Glutamatergic neuron (in vitro differentiated cells): Measurements from ENCODE around the gene CHST8. TPM values are rescaled to one million over a fixed set of nuclear protein-coding genes. Genes with fewer than 3 reads are reported as not detected.

ENCODE experiments used
- DNase-seq: peaks from one replicate; pipeline ENCODE4 v3.0.0; 2022
- H3K27ac Mint-ChIP-seq: one replicate; pipeline ENCODE4 v1.8.0; 2020; ENCODE audit warnings: mild to moderate bottlenecking, mixed read lengths, inconsistent platforms; ENCODE audit not compliant: unreplicated experiment
- H3K27me3 Mint-ChIP-seq: one replicate; pipeline ENCODE4 v1.8.0; 2020; ENCODE audit warnings: mild to moderate bottlenecking, moderate library complexity, mixed read lengths, inconsistent platforms; ENCODE audit not compliant: unreplicated experiment
- H3K36me3 Mint-ChIP-seq: one replicate; pipeline ENCODE4 v1.8.0; 2020; ENCODE audit warnings: mild to moderate bottlenecking, mixed read lengths, inconsistent platforms; ENCODE audit not compliant: unreplicated experiment
- H3K4me1 Mint-ChIP-seq: one replicate; pipeline ENCODE4 v1.8.0; 2020; ENCODE audit warnings: mild to moderate bottlenecking, low read depth, mixed read lengths, inconsistent platforms; ENCODE audit not compliant: unreplicated experiment
- H3K4me3 Mint-ChIP-seq: one replicate; pipeline ENCODE4 v1.8.0; 2020; ENCODE audit warnings: mild to moderate bottlenecking, mixed read lengths, inconsistent platforms; ENCODE audit not compliant: unreplicated experiment
- H3K9me3 Mint-ChIP-seq: one replicate; pipeline ENCODE4 v1.8.0; 2020; ENCODE audit warnings: mild to moderate bottlenecking, moderate library complexity, mixed read lengths, inconsistent platforms; ENCODE audit not compliant: unreplicated experiment
- total RNA-seq: library from RNA; stranded (reverse); fragmentation: NEBNext Ultra II Directional; extraction: Animal tissue kit (Norgen Biotek cat#: 25700); gene quantifications from one replicate; pipeline ENCODE4 v1.2.1, GENCODE V29; 2021; ENCODE audit not compliant: unreplicated experiment
- TF ChIP-seq, protein P1 (sequence below): fragments of 200-600 bp; sonication (generic); IDR thresholded peaks from one replicate; pipeline ENCODE4 v1.5.0; 2021; ENCODE audit not compliant: partially characterized antibody, unreplicated experiment

Gene CHST8
- total RNA-seq, 1 donor from 2014 or later, result 235 TPM

GRCh38 chr19:33631609-33631973 lies 9.8 kb downstream of the CHST8 start:
- DNase-seq, result no peak
- TF ChIP-seq, protein P1, sequence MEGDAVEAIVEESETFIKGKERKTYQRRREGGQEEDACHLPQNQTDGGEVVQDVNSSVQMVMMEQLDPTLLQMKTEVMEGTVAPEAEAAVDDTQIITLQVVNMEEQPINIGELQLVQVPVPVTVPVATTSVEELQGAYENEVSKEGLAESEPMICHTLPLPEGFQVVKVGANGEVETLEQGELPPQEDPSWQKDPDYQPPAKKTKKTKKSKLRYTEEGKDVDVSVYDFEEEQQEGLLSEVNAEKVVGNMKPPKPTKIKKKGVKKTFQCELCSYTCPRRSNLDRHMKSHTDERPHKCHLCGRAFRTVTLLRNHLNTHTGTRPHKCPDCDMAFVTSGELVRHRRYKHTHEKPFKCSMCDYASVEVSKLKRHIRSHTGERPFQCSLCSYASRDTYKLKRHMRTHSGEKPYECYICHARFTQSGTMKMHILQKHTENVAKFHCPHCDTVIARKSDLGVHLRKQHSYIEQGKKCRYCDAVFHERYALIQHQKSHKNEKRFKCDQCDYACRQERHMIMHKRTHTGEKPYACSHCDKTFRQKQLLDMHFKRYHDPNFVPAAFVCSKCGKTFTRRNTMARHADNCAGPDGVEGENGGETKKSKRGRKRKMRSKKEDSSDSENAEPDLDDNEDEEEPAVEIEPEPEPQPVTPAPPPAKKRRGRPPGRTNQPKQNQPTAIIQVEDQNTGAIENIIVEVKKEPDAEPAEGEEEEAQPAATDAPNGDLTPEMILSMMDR, result no peak
- peaks cover 7% of the 10 kb centered on the region for H3K9me3 Mint-ChIP-seq
- H3K4me1 Mint-ChIP-seq, result peaks cover 54% of the 10 kb centered on the region
- peak overlapping the region; percentile 41 for H3K4me3 Mint-ChIP-seq
- H3K27me3 Mint-ChIP-seq, result peaks cover 15% of the 10 kb centered on the region
- no peak overlapping the region for H3K27ac Mint-ChIP-seq
- H3K36me3 Mint-ChIP-seq, result peaks cover 12% of the 10 kb centered on the region

GRCh38 chr19:33634361-33635091 lies 12.8 kb downstream of the CHST8 start:
- Mint-ChIP-seq H3K9me3 (peaks cover 11% of the 10 kb centered on the region), H3K27me3 (peaks cover 6% of the 10 kb centered on the region), H3K36me3 (peaks cover 8% of the 10 kb centered on the region), H3K4me3 (no peak overlapping the region), H3K27ac (peak overlapping the region; percentile 33), H3K4me1 (peaks cover 50% of the 10 kb centered on the region)
- TF ChIP-seq, protein P1, result no peak
- DNase-seq, result no peak

- no peak for DNase-seq
- peaks cover 8% of the 10 kb centered on the region for H3K36me3 Mint-ChIP-seq
- peak overlapping the region; percentile 63 for H3K27ac Mint-ChIP-seq
- TF ChIP-seq, protein P1, result no peak
- peak overlapping the region; percentile 57 for H3K4me3 Mint-ChIP-seq
- H3K9me3 Mint-ChIP-seq, result peaks cover 12% of the 10 kb centered on the region
- H3K4me1 Mint-ChIP-seq, result peaks cover 34% of the 10 kb centered on the region
- peaks cover 6% of the 10 kb centered on the region for H3K27me3 Mint-ChIP-seq
Measured at GRCh38 chr19:33638167-33639034, 16.6 kb downstream of the CHST8 start.

DNA sequence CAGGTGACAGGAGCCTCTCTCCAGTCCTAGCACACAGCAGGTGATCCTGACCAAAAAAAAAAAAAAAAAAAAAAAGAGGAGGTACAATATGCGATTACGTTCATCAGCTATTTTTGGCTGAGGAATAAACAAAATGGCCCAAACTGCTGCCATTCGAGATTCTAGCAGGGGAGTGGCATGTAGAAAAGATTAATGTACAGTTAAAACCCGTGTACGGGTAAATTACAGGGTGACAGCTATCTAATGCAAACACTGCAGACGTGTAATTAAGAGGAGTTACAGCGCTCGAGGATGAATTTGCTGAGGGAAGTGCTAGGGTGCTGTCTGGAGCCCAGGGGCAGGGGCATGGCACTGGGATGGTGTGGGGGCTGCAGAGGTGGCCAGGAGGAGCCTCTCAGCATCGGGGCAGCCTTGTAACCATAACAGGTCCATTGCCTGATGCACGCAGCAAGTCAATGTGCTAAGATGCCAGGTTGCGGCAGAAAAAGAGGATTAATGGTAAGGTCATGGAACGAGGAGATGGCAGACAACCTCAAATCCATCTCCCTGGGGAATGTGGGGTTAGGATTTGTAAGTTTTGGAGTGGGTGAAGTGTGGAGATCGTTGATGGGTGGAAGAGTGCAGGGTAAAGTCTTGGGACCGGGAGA lies 17.4 kb downstream of the CHST8 start:
- H3K4me1 Mint-ChIP-seq, result peaks cover 37% of the 10 kb centered on the region
- DNase-seq, result no peak
- H3K27ac Mint-ChIP-seq, result no peak overlapping the region
- H3K36me3 Mint-ChIP-seq, result peaks cover 8% of the 10 kb centered on the region
- TF ChIP-seq, protein P1, result no peak
- H3K27me3 Mint-ChIP-seq, result peaks cover 8% of the 10 kb centered on the region
- peaks cover 12% of the 10 kb centered on the region for H3K9me3 Mint-ChIP-seq
- no peak overlapping the region for H3K4me3 Mint-ChIP-seq
